ENCODE measurements around the gene PRKAG1. TPM values are rescaled to one million over a fixed set of nuclear protein-coding genes. Genes with fewer than 3 reads are reported as not detected.

Gene PRKAG1
- total RNA-seq, 1 donor from 2014 or later = 49.2 TPM

DNA sequence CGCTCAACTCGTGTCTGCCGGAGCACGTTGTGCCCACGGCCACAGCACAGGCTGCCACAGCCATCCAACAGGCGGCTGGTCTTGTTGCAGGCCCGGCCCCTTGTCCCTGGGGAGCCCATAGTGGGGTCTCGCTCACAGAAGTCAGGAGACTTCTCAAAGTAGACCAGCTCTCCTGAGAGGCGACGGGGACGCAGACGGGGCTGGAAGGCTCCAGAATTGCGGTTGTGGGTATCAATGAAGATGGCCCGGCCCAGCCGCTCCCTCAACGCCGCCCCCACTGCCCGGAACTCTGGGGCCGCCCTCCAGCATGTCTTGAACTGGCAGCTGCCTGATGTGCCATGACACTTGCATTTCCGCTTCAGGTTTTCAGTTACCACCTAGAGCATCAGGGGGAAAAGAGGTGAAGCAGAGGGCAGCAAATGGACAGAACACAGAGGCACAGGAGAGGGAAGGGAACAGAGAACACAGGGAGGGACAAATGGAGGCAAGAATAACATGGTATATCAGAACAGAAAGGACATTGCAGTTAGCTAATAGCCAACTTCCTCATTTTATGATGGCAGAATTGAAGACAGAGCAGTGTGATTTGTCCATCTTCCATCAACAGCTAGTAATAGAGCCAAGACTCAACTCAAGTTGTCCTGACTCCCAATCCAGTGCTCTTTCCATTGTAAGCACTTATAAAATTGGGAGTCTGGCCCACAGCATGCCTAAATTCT is 52.2 kb downstream of the PRKAG1 start:
- Histone ChIP-seq H3K36me3 (no peaks in the 10 kb centered on the region), H3K4me1 (peaks cover 18% of the 10 kb centered on the region), H3K4me3 (no peak overlapping the region), H3K27me3 (ENCODE audit: low read depth) (peaks cover 17% of the 10 kb centered on the region), H3K9me3 (no peaks in the 10 kb centered on the region), H3K27ac (no peak overlapping the region)
- intact Hi-C loops (cut with DNase I) = no loop called here
- DNase-seq = no peak
- no peak for ATAC-seq
- TF ChIP-seq, protein P1, sequence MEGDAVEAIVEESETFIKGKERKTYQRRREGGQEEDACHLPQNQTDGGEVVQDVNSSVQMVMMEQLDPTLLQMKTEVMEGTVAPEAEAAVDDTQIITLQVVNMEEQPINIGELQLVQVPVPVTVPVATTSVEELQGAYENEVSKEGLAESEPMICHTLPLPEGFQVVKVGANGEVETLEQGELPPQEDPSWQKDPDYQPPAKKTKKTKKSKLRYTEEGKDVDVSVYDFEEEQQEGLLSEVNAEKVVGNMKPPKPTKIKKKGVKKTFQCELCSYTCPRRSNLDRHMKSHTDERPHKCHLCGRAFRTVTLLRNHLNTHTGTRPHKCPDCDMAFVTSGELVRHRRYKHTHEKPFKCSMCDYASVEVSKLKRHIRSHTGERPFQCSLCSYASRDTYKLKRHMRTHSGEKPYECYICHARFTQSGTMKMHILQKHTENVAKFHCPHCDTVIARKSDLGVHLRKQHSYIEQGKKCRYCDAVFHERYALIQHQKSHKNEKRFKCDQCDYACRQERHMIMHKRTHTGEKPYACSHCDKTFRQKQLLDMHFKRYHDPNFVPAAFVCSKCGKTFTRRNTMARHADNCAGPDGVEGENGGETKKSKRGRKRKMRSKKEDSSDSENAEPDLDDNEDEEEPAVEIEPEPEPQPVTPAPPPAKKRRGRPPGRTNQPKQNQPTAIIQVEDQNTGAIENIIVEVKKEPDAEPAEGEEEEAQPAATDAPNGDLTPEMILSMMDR (IDR thresholded peaks at IDR 0.05) = no peak

DNA sequence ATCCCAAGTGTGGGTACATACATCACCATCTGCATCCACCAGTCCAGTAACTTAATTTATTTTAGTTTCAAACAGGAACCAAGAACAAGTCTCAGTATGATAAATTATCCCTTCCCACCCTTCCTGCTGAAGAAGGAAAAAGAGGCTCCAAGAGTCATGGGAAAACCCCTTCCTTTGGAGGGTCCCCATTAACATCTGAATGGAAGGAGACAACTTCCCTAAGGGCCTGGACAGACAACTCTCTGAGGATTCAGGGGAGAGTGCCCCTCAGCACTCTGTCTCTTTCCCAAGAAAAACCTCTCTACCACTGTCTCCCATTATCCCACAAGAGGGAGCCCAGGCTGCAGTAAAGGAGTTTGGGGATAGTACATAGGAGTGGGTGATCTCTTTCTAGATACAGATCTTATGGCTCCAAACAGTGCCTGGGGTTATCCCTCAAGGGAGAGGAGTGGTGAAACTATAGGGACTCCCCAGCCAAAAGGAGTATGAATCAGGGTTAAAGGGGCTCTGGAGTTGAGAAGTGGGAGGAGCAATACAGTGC is 53.2 kb downstream of the PRKAG1 start:
- peaks cover 9% of the 10 kb centered on the region for H3K4me1 ChIP-seq
- H3K9me3 ChIP-seq = no peaks in the 10 kb centered on the region
- intact Hi-C loops (cut with DNase I) = no loop called here
- H3K36me3 ChIP-seq = no peaks in the 10 kb centered on the region
- H3K27ac ChIP-seq = no peak overlapping the region
- no peak overlapping the region for H3K4me3 ChIP-seq
- peaks cover 7% of the 10 kb centered on the region for H3K27me3 ChIP-seq (ENCODE audit: low read depth)
- DNase-seq (no peak), ATAC-seq (no peak)
- TF ChIP-seq, protein P1 (IDR thresholded peaks at IDR 0.05) = peak; percentile 8

GRCh38 chr12:48961801-48962200 is 56.8 kb downstream of the PRKAG1 start:
- intact Hi-C loops (cut with DNase I) = no loop called here
- no peak overlapping the region for H3K27ac ChIP-seq
- peaks cover 8% of the 10 kb centered on the region for H3K4me1 ChIP-seq
- H3K9me3 ChIP-seq = no peaks in the 10 kb centered on the region
- no peak for ATAC-seq
- no peaks in the 10 kb centered on the region for H3K27me3 ChIP-seq (ENCODE audit: low read depth)
- TF ChIP-seq, protein P1 (IDR thresholded peaks at IDR 0.05) = no peak
- H3K36me3 ChIP-seq = no peaks in the 10 kb centered on the region
- H3K4me3 ChIP-seq = no peak overlapping the region
- DNase-seq = no peak

- H3K27ac ChIP-seq = no peak overlapping the region
- DNase-seq (no peak), ATAC-seq (no peak)
- H3K9me3 ChIP-seq = no peaks in the 10 kb centered on the region
- H3K4me3 ChIP-seq = no peak overlapping the region
- H3K27me3 ChIP-seq (ENCODE audit: low read depth) = no peaks in the 10 kb centered on the region
- intact Hi-C loops (cut with DNase I) = no loop called here
- peaks cover 8% of the 10 kb centered on the region for H3K4me1 ChIP-seq
- H3K36me3 ChIP-seq = no peaks in the 10 kb centered on the region
- TF ChIP-seq, protein P1 (IDR thresholded peaks at IDR 0.05) = no peak
Observed at GRCh38 chr12:48961331-48961730, 57.2 kb downstream of the PRKAG1 start.

DNA sequence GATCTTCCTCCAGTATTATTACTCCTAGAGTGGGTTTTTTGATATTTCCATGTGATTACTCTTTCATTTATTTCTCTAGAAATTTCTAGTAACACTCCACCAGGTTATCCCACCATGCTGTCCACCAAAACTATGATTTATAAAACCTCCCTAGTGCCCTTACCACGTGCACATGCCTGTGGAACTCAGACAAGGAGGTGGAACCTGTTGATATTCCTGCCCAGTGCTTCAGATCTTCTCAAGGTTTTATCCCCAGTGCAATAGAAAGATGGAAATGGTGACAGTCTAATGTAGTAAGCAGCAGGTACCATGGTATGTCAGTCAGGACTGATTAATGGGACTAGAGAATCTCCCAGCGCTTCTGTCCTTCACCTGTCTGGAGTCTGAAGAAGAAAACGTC is 57.7 kb downstream of the PRKAG1 start:
- Histone ChIP-seq H3K9me3 (no peaks in the 10 kb centered on the region), H3K4me1 (peaks cover 13% of the 10 kb centered on the region), H3K4me3 (no peak overlapping the region), H3K36me3 (no peaks in the 10 kb centered on the region), H3K27me3 (ENCODE audit: low read depth) (no peaks in the 10 kb centered on the region), H3K27ac (no peak overlapping the region)
- no peak for DNase-seq
- no peak for ATAC-seq
- TF ChIP-seq, protein P1 (IDR thresholded peaks at IDR 0.05) = no peak
- intact Hi-C loops (cut with DNase I) = no loop called here
